IPS-18c (cell line): ENCODE data around the gene ADSS1.
A peak's percentile ranks its signal among the peaks of the same experiment; 100 is the strongest.

Experiments used
- H3K4me3 ChIP-seq: 2 replicates; pipeline ENCODE4 v1.7.0; 2013; ENCODE audit warnings: low read depth, mild to moderate bottlenecking, low read length, moderate library complexity; ENCODE audit not compliant: insufficient read depth
- H3K9me3 ChIP-seq: one replicate; pipeline ENCODE4 v1.6.1; 2013; ENCODE audit warnings: mild to moderate bottlenecking, low read length, moderate library complexity; ENCODE audit not compliant: control insufficient read depth, insufficient read depth

ADSS1 gene

GRCh38 chr14:104723651-104724406, at the start of gene ADSS1:
Gene ADSS1 (plus strand): TSS chr14:104724229. CDS start chr14:104724271, 42 bp downstream.
- H3K4me3 ChIP-seq, result peak within 1 kb of the TSS; percentile 64
- H3K9me3 ChIP-seq, result no peaks in the 10 kb centered on the region

- no peak overlapping the region for H3K4me3 ChIP-seq
- H3K9me3 ChIP-seq, result no peaks in the 10 kb centered on the region
Measured at GRCh38 chr14:104675447-104675846, 48.6 kb upstream of the ADSS1 start.

GRCh38 chr14:104676130-104676693, 47.8 kb upstream of the ADSS1 start:
- Histone ChIP-seq H3K4me3 (no peak overlapping the region), H3K9me3 (no peaks in the 10 kb centered on the region)

- peak overlapping the region; percentile 63 for H3K4me3 ChIP-seq
- H3K9me3 ChIP-seq, result no peaks in the 10 kb centered on the region
Measured at GRCh38 chr14:104676694-104677511, 47.1 kb upstream of the ADSS1 start.

- H3K4me3 ChIP-seq, result peak overlapping the region; percentile 63
- no peaks in the 10 kb centered on the region for H3K9me3 ChIP-seq
Measured at GRCh38 chr14:104677512-104678332, 46.3 kb upstream of the ADSS1 start.

- no peaks in the 10 kb centered on the region for H3K9me3 ChIP-seq
- H3K4me3 ChIP-seq, result peak overlapping the region; percentile 63
Measured at GRCh38 chr14:104678346-104678745, 45.7 kb upstream of the ADSS1 start.

GRCh38 chr14:104678901-104679705, 44.9 kb upstream of the ADSS1 start:
- H3K9me3 ChIP-seq, result no peaks in the 10 kb centered on the region
- H3K4me3 ChIP-seq, result peak overlapping the region; percentile 63; the same call in 1 of the 2 replicates

- H3K9me3 ChIP-seq, result no peaks in the 10 kb centered on the region
- no peak overlapping the region for H3K4me3 ChIP-seq
Measured at GRCh38 chr14:104680056-104680805, 43.8 kb upstream of the ADSS1 start.

- H3K9me3 ChIP-seq, result no peaks in the 10 kb centered on the region
- H3K4me3 ChIP-seq, result peak overlapping the region; percentile 25; the same call in 1 of the 2 replicates
Measured at GRCh38 chr14:104680806-104681688, 43.0 kb upstream of the ADSS1 start.

- no peaks in the 10 kb centered on the region for H3K9me3 ChIP-seq
Measured at GRCh38 chr14:104681689-104682074, 42.3 kb upstream of the ADSS1 start.

GRCh38 chr14:104682107-104682593, 41.9 kb upstream of the ADSS1 start:
- Histone ChIP-seq H3K9me3 (no peaks in the 10 kb centered on the region), H3K4me3 (peak overlapping the region; percentile 25; the same call in 1 of the 2 replicates)

More at GRCh38 chr14:104681689-104682074, 42.3 kb upstream of the ADSS1 start:
- H3K4me3 ChIP-seq, result peak overlapping the region; percentile 25; the same call in 1 of the 2 replicates

- no peaks in the 10 kb centered on the region for H3K9me3 ChIP-seq
- H3K4me3 ChIP-seq, result no peak overlapping the region
Measured at GRCh38 chr14:104683653-104684448, 40.2 kb upstream of the ADSS1 start.

GRCh38 chr14:104684449-104684821, 39.6 kb upstream of the ADSS1 start:
- Histone ChIP-seq H3K9me3 (no peaks in the 10 kb centered on the region), H3K4me3 (no peak overlapping the region)
